Brain microvascular endothelial cell (primary cell): ENCODE results near the gene PCSK1.

Source experiments
- DNase-seq: peaks from one replicate; pipeline ENCODE4 v3.0.0-alpha.2; 2020
- H3K27ac ChIP-seq: fragments of 250-450 bp; sonication (Bioruptor Pico); 2 replicates; pipeline ENCODE4 v1.5.1; 2020; ENCODE audit warnings: mild to moderate bottlenecking, moderate library complexity
- H3K27me3 ChIP-seq: fragments of 250-450 bp; sonication (Bioruptor Pico); replicated peaks from 2 replicates; pipeline ENCODE4 v1.5.1; 2020; ENCODE audit warnings: mild to moderate bottlenecking
- H3K36me3 ChIP-seq: fragments of 250-450 bp; sonication (Bioruptor Pico); replicated peaks from 2 replicates; pipeline ENCODE4 v1.5.1; 2020; ENCODE audit warnings: mild to moderate bottlenecking
- H3K4me3 ChIP-seq: 2 replicates; pipeline ENCODE4 v1.5.1; 2011; ENCODE audit warnings: low read depth, mild to moderate bottlenecking, control low read depth, low read length, moderate library complexity
- CTCF ChIP-seq: IDR thresholded peaks from 2 replicates; pipeline ENCODE4 v1.5.1; 2011; ENCODE audit warnings: low read depth, mild to moderate bottlenecking, moderate library complexity, low read length, control low read depth, inconsistent platforms; ENCODE audit errors: missing control alignments
- in situ Hi-C: cut with HindIII; loops from 2 replicates; pipeline ENCODE4 v1.10.0; 2017; ENCODE audit warnings: low sequenced_read_pairs, low pct_ligation_motif_present

The PCSK1 gene

GRCh38 chr5:96473155-96473554 is 40.1 kb upstream of the PCSK1 start:
- in situ Hi-C loops, result no loop called here
- no peak for DNase-seq
- no peak for TF ChIP-seq CTCF
- Histone ChIP-seq H3K27ac (no peak overlapping the region), H3K27me3 (no peaks in the 10 kb centered on the region), H3K36me3 (no peaks in the 10 kb centered on the region), H3K4me3 (no peak overlapping the region)

DNA sequence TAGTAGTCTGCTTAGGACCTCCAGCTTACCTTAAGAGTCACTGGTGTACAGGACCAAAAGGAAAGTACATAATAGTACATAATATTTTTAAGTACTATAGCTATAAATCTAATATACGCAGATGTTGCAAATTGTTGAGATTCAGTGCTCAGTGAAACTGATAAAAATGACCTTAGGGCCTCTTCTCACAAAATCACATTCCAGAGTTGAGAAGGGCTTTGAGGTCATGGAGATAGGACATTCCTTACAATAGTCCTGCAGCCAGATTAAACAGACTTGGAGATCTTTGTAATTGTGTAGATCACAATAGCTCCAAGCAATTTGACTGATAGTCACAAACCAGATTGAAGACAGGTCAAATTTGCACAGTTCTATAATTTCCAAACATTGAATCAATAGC is 37.7 kb upstream of the PCSK1 start:
- DNase-seq, result no peak
- no peaks in the 10 kb centered on the region for H3K27me3 ChIP-seq

DNA sequence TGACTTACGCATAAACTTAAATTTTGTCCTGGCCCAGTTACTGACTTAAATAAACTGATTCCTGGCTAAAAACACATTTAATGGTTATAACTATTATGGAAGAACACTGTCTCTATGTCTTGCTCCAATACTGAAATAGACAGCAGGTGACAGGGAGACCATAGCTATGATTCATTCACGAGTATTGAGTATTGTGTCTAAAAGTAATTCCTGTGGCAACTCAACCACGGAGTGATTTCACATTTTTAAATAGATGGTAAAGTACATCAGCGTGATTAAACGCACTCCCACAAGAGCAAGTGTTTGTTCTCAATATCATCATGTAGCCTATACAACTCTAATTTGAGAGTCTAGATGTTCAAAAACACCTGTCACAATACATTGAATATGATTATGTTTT is 35.9 kb upstream of the PCSK1 start:
- TF ChIP-seq CTCF, result no peak
- Histone ChIP-seq H3K36me3 (no peaks in the 10 kb centered on the region), H3K27me3 (no peaks in the 10 kb centered on the region), H3K27ac (no peak overlapping the region), H3K4me3 (no peak overlapping the region)
- peak; percentile 8 for DNase-seq
- in situ Hi-C loops, result no loop called here

More for the DNA sequence above, 37.7 kb upstream of the PCSK1 start:
- Histone ChIP-seq H3K27ac (no peak overlapping the region), H3K4me3 (no peak overlapping the region), H3K36me3 (no peaks in the 10 kb centered on the region)
- in situ Hi-C loops, result no loop called here
- no peak for TF ChIP-seq CTCF

GRCh38 chr5:96463091-96463490 is 30.0 kb upstream of the PCSK1 start:
- H3K27ac ChIP-seq, result no peak overlapping the region
- no peaks in the 10 kb centered on the region for H3K27me3 ChIP-seq
- DNase-seq, result no peak
- no peaks in the 10 kb centered on the region for H3K36me3 ChIP-seq
- no peak overlapping the region for H3K4me3 ChIP-seq
- no peak for TF ChIP-seq CTCF
- in situ Hi-C loops, result no loop called here

DNA sequence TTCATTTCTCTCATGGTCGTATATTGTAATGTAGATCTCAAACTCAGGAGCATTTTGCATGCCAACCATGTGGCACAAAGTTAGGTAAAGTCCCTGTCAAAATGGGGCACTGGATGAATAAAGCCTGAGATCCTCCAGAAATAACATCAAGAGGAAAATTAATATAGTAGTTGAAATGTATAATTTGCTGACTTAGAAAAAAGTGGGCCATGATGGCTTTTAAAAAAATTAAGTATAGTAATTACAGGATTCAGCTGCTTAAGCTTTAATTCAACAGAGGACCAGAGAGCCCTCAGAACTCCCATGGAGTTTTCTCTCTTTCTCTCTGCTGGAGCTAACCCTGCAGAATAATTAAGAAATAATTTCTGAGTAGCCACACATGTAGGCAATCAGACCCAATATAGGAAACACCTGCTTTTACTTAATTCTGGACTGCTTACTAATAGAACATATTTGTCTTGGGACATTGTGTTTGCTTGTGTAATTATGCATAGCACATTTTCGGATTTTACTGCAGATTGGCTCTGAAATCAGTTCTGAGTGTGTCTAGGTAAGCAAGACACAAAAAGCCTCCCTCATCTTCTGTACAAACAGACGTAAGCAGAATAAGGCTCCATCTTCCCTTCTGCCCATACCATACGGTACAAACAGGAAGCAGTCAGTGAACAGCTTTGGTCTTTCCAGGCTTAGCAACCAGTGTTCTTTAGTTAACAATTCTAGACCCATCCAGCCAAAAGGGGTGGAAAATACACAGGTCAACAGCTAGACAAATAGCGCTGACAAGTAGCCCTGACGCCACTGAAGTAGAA is 26.5 kb upstream of the PCSK1 start:
- in situ Hi-C loops, result no loop called here
- no peaks in the 10 kb centered on the region for H3K27me3 ChIP-seq
- no peak for DNase-seq
- no peaks in the 10 kb centered on the region for H3K36me3 ChIP-seq
- H3K4me3 ChIP-seq, result no peak overlapping the region
- TF ChIP-seq CTCF, result no peak
- no peak overlapping the region for H3K27ac ChIP-seq

- TF ChIP-seq CTCF, result no peak
- in situ Hi-C loops, result no loop called here
Measured at GRCh38 chr5:96458176-96458575, 25.1 kb upstream of the PCSK1 start.

More at GRCh38 chr5:96458176-96458575, 25.1 kb upstream of the PCSK1 start:
- no peaks in the 10 kb centered on the region for H3K36me3 ChIP-seq
- H3K27me3 ChIP-seq, result no peaks in the 10 kb centered on the region
- DNase-seq, result no peak
- no peak overlapping the region for H3K27ac ChIP-seq
- no peak overlapping the region for H3K4me3 ChIP-seq
